CD14-positive monocyte (primary cell): ENCODE results near the gene DHRS1. TPM values are rescaled to one million over a fixed set of nuclear protein-coding genes. Genes with fewer than 3 reads are reported as not detected.

Experiments used
- DNase-seq, 3 donors: peaks; one replicate each; pipeline ENCODE4 v3.0.0-alpha.2; 2011 to 2022
- H2AFZ ChIP-seq: 2 replicates; pipeline ENCODE4 v1.6.0; 2012; ENCODE audit warnings: mild to moderate bottlenecking, low read depth, low read length, inconsistent platforms; ENCODE audit not compliant: insufficient read depth, poor library complexity, severe bottlenecking
- H3K27ac ChIP-seq, 2 donors: 1 replicate in 1 of 2; 2 replicates in 1 of 2; pipeline ENCODE4 v1.5.1; 2012 to 2013; ENCODE audit warnings: low read length in 2 of 2, control low read depth in 1 of 2, inconsistent platforms in 1 of 2, low read depth in 1 of 2, mild to moderate bottlenecking in 1 of 2
- H3K27me3 ChIP-seq, 2 donors: one replicate each; pipeline versions ENCODE4 v1.6.0 to v1.6.1; 2011 to 2013; ENCODE audit warnings: low read length in 2 of 2; ENCODE audit not compliant: control insufficient read depth in 2 of 2, insufficient read depth in 2 of 2
- H3K36me3 ChIP-seq, 2 donors: replicated peaks in 1 of 2; 1 replicate in 1 of 2; 2 replicates in 1 of 2; pipeline versions ENCODE4 v1.5.1 to v1.6.1; 2012 to 2013; ENCODE audit warnings: low read length in 2 of 2, control low read depth in 1 of 2, inconsistent platforms in 1 of 2, mild to moderate bottlenecking in 1 of 2; ENCODE audit not compliant: insufficient read depth in 2 of 2, control insufficient read depth in 1 of 2
- H3K4me1 ChIP-seq, 2 donors: 1 replicate in 1 of 2; 2 replicates in 1 of 2; pipeline versions ENCODE4 v1.5.1 to v1.6.1; 2012 to 2013; ENCODE audit warnings: low read length in 2 of 2, control low read depth in 1 of 2, inconsistent platforms in 1 of 2, mild to moderate bottlenecking in 1 of 2, moderate library complexity in 1 of 2; ENCODE audit not compliant: insufficient read depth in 2 of 2, control insufficient read depth in 1 of 2
- H3K4me2 ChIP-seq: replicated peaks from 2 replicates; pipeline ENCODE3; 2012; ENCODE audit warnings: low read length, moderate library complexity, mild to moderate bottlenecking; ENCODE audit not compliant: poor library complexity, severe bottlenecking; ENCODE audit errors: extremely low read depth
- H3K4me3 ChIP-seq, 3 experiments: fragments of 200-600 bp in 1 of 3; sonication (generic) in 1 of 3; replicated peaks in 1 of 3; 1 replicate in 2 of 3; 2 replicates in 1 of 3; pipeline ENCODE4 v1.5.1; 2011 to 2013; ENCODE audit warnings: low read length in 3 of 3, mild to moderate bottlenecking in 3 of 3, control low read depth in 2 of 3, low read depth in 2 of 3, inconsistent platforms in 1 of 3, moderate library complexity in 1 of 3
- H3K79me2 ChIP-seq: 2 replicates; pipeline ENCODE4 v1.6.0; 2012; ENCODE audit warnings: mild to moderate bottlenecking, control low read depth, inconsistent platforms, low read length, moderate library complexity; ENCODE audit not compliant: insufficient read depth
- H3K9ac ChIP-seq: 2 replicates; pipeline ENCODE4 v1.6.0; 2017; ENCODE audit warnings: low read length, mild to moderate bottlenecking; ENCODE audit not compliant: insufficient read depth, poor library complexity, severe bottlenecking
- H3K9me3 ChIP-seq, 2 donors: replicated peaks in 1 of 2; 1 replicate in 1 of 2; 2 replicates in 1 of 2; pipeline versions ENCODE4 v1.5.1 to v1.6.1; 2012 to 2013; ENCODE audit warnings: low read length in 2 of 2, control low read depth in 1 of 2; ENCODE audit not compliant: control insufficient read depth in 1 of 2, insufficient read depth in 1 of 2
- H4K20me1 ChIP-seq: 2 replicates; pipeline ENCODE4 v1.6.0; 2012; ENCODE audit warnings: mild to moderate bottlenecking, low read length, control low read depth, moderate library complexity; ENCODE audit not compliant: insufficient read depth
- H3K27ac Mint-ChIP-seq, 7 donors: one replicate each; pipeline ENCODE4 v1.8.0; 2020; ENCODE audit warnings: mild to moderate bottlenecking in 7 of 7, mixed read lengths in 7 of 7, moderate library complexity in 6 of 7, inconsistent platforms in 2 of 7
- H3K27me3 Mint-ChIP-seq, 3 donors: one replicate each; pipeline ENCODE4 v1.8.0; 2021 to 2022; ENCODE audit warnings: low read depth in 3 of 3, mild to moderate bottlenecking in 3 of 3, mixed read lengths in 3 of 3, moderate library complexity in 3 of 3, inconsistent platforms in 1 of 3
- H3K36me3 Mint-ChIP-seq, 2 donors: one replicate each; pipeline ENCODE4 v1.8.0; 2020; ENCODE audit warnings: mixed read lengths in 2 of 2, inconsistent platforms in 1 of 2, mild to moderate bottlenecking in 1 of 2
- H3K4me1 Mint-ChIP-seq: one replicate; pipeline ENCODE4 v1.8.0; 2020; ENCODE audit warnings: mild to moderate bottlenecking, mixed read lengths
- H3K4me3 Mint-ChIP-seq, 2 donors: one replicate each; pipeline ENCODE4 v1.8.0; 2020; ENCODE audit warnings: mild to moderate bottlenecking in 2 of 2, mixed read lengths in 2 of 2, moderate library complexity in 1 of 2
- H3K9me3 Mint-ChIP-seq, 7 donors: one replicate each; pipeline ENCODE4 v1.8.0; 2020 to 2022; ENCODE audit warnings: mixed read lengths in 7 of 7, mild to moderate bottlenecking in 6 of 7, moderate library complexity in 6 of 7, inconsistent platforms in 2 of 7
- WGBS: methylation state at CpG from one replicate; pipeline ENCODE4 v1.1.5; 2013; ENCODE audit warnings: missing lambda C conversion rate; ENCODE audit not compliant: insufficient coverage; 5-methylcytosine and 5-hydroxymethylcytosine counted together
- intact Hi-C, 2 donors: fragments of 100-400 bp; cut with micrococcal nuclease; formaldehyde crosslinking; loops; one replicate each; pipeline versions ENCODE4 v1.15.0 to v1.15.1; 2023
- polyA plus RNA-seq, 3 donors: library from polyadenylated mRNA; depleted of rRNA in 1 of 3; unstranded in 2 of 3; stranded (reverse) in 1 of 3; fragments of 300-500 nt in 2 of 3; fragments of >200 nt in 1 of 3; fragmentation: Illumina TruSeq in 2 of 3; gene quantifications; 1 replicate in 2 of 3; 2 replicates in 1 of 3; pipeline ENCODE4 v1.2.3, GENCODE V29; 2012 to 2021
- TF ChIP-seq, protein P1 (sequence below): fragments of 200-600 bp; IDR thresholded peaks from one replicate; pipeline ENCODE4 v1.8.0; 2022; ENCODE audit warnings: antibody characterized with exemption, mild to moderate bottlenecking

DHRS1 gene
- polyA plus RNA-seq, 3 donors, result 31.6 to 49.4 (median 48.8) TPM

DNA sequence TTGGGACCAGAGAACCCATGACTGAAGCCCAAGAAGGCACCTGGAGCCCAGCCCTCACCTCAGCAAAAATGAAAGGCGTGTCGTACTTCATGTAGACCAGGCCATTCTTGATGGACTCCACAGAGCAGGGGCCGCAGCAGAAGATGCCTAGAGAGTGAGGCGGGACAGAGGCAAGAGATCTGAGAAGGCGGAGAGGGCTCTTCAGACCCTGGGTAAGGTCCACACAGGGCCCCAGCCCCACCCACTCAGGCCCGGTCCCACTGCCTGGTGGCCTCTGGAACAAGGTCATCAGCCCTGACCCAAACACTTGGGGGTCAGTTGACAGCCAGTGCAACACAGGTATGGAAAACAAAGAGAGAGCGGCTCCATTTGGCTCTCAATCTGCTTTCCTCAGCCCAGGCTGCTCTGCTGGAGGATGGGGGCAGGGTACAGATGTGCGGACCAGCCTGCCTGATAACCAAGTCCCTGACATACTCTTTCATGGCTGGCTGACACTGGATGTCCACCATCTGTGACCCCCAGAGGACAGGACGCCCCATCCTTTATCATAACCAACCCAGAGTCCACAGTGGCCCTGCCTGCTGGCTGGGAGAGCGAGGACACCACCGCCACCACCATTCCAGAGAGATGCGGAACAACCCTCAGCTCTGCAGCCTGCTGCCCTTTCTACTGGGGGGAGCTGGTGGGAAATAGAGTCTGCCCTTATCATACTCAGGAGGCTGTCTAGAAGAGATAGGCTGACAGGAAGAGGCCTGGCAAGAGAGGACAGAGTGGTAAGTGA, 43.5 kb downstream of the DHRS1 start:
- H3K4me2 ChIP-seq, result no peak overlapping the region
- no peak for DNase-seq
- H3K4me3 ChIP-seq, result no peak overlapping the region
- H3K36me3 ChIP-seq, result peaks cover 52 to 83% of the 10 kb centered on the region in 2 donors
- Mint-ChIP-seq H3K9me3 (no peaks in the 10 kb centered on the region), H3K27ac (peak overlapping the region in 1 of 7 donors; percentile 6), H3K4me1 (peaks cover under 1% of the 10 kb centered on the region), H3K4me3 (no peak overlapping the region), H3K27me3 (peaks cover 0 to 2% (median 0%) of the 10 kb centered on the region in 3 donors), H3K36me3 (peaks cover 70 to 80% of the 10 kb centered on the region in 2 donors)
- no peak overlapping the region for H2AFZ ChIP-seq
- H3K79me2 ChIP-seq, result no peaks in the 10 kb centered on the region
- H4K20me1 ChIP-seq, result no peaks in the 10 kb centered on the region
- no peaks in the 10 kb centered on the region for H3K27me3 ChIP-seq
- no peak overlapping the region for H3K9ac ChIP-seq
- intact Hi-C loops, result no loop called here
- no peak overlapping the region for H3K27ac ChIP-seq
- H3K4me1 ChIP-seq, result no peaks in the 10 kb centered on the region
- 94% methylated on average over 7 of the region's 12 CpGs for WGBS
- no peaks in the 10 kb centered on the region for H3K9me3 ChIP-seq
- TF ChIP-seq, protein P1, sequence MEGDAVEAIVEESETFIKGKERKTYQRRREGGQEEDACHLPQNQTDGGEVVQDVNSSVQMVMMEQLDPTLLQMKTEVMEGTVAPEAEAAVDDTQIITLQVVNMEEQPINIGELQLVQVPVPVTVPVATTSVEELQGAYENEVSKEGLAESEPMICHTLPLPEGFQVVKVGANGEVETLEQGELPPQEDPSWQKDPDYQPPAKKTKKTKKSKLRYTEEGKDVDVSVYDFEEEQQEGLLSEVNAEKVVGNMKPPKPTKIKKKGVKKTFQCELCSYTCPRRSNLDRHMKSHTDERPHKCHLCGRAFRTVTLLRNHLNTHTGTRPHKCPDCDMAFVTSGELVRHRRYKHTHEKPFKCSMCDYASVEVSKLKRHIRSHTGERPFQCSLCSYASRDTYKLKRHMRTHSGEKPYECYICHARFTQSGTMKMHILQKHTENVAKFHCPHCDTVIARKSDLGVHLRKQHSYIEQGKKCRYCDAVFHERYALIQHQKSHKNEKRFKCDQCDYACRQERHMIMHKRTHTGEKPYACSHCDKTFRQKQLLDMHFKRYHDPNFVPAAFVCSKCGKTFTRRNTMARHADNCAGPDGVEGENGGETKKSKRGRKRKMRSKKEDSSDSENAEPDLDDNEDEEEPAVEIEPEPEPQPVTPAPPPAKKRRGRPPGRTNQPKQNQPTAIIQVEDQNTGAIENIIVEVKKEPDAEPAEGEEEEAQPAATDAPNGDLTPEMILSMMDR, result no peak

DNA sequence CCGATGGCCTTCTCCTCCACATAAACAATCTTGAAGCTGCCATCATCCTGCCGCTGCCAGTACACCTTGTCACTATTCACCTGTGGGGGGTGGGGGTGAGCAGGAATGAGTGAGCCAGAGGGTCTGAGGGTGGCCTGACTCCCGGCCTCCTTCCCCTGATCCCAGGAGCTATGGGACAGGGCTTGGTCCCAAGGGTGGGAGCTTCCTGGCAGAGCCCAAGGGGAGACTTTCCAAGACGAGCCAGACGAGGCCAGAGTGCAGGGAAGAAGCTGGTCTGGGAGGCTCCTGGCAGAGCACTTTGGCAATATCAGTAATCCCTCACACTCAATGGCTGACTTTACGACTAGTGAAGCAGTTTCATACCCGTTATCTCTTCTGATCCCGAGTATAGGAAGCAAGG, 44.1 kb downstream of the DHRS1 start:
- Mint-ChIP-seq H3K27me3 (peaks cover 0 to 2% (median 0%) of the 10 kb centered on the region in 3 donors), H3K4me1 (peaks cover 8% of the 10 kb centered on the region), H3K4me3 (no peak overlapping the region), H3K27ac (peak overlapping the region in 1 of 7 donors; percentile 6), H3K36me3 (peaks cover 65 to 74% of the 10 kb centered on the region in 2 donors), H3K9me3 (no peaks in the 10 kb centered on the region)
- 100% methylated on average over 3 of the region's 8 CpGs for WGBS
- Histone ChIP-seq H3K4me1 (peaks cover 0 to 7% of the 10 kb centered on the region in 2 donors), H3K4me2 (no peak overlapping the region), H3K36me3 (peaks cover 46 to 82% of the 10 kb centered on the region in 2 donors), H3K79me2 (no peaks in the 10 kb centered on the region), H3K4me3 (no peak overlapping the region), H2AFZ (no peak overlapping the region), H3K9ac (no peak overlapping the region), H4K20me1 (no peaks in the 10 kb centered on the region), H3K9me3 (no peaks in the 10 kb centered on the region), H3K27ac (no peak overlapping the region), H3K27me3 (no peaks in the 10 kb centered on the region)
- no peak for DNase-seq
- intact Hi-C loops, result no loop called here
- TF ChIP-seq, protein P1, result no peak
